HepG2 (cell line): ENCODE data around the gene RHOG. TPM values are rescaled to one million over a fixed set of nuclear protein-coding genes. Genes with fewer than 3 reads are reported as not detected.
A peak's percentile ranks its signal among the peaks of the same experiment; 100 is the strongest.

Experiments
- EP300 ChIP-seq, 3 experiments: sonication (generic) in 1 of 3; formaldehyde crosslinking in 1 of 3; IDR thresholded peaks; 2 replicates each; pipeline versions ENCODE4 v1.5.1 to v1.6.1; 2011 to 2020; ENCODE audit warnings: low read depth in 2 of 3, low read length in 2 of 3, borderline replicate concordance in 1 of 3, improper control_type of control experiment in 1 of 3, mild to moderate bottlenecking in 1 of 3, missing genetic modification reagents in 1 of 3, moderate library complexity in 1 of 3
- ESRRA ChIP-seq: sonication (generic); formaldehyde crosslinking; IDR thresholded peaks from 2 replicates; pipeline ENCODE4 v1.5.1; 2020; ENCODE audit warnings: mild to moderate bottlenecking, low read depth, missing genetic modification reagents
- FOXO1 ChIP-seq: sonication (generic); formaldehyde crosslinking; IDR thresholded peaks from 2 replicates; pipeline ENCODE4 v1.4.0; 2020; ENCODE audit warnings: missing genetic modification reagents
- GATAD2A ChIP-seq: IDR thresholded peaks from 2 replicates; pipeline ENCODE4 v1.6.1; 2016
- GPN1 ChIP-seq: sonication (generic); formaldehyde crosslinking; IDR thresholded peaks from 2 replicates; pipeline ENCODE4 v1.5.1; 2020; ENCODE audit warnings: missing genetic modification reagents, borderline replicate concordance
- GZF1 ChIP-seq: sonication (generic); formaldehyde crosslinking; IDR thresholded peaks from 2 replicates; pipeline ENCODE4 v1.5.1; 2020; ENCODE audit warnings: mild to moderate bottlenecking, missing genetic modification reagents
- KDM5A ChIP-seq: fragments of 200-600 bp; sonication (generic); IDR thresholded peaks from 2 replicates; pipeline ENCODE4 v1.7.0; 2018; ENCODE audit warnings: antibody characterized with exemption, mild to moderate bottlenecking, low read length, borderline replicate concordance
- LCORL ChIP-seq, 2 experiments: fragments of 450-650 bp in 1 of 2; sonication (generic) in 1 of 2; formaldehyde crosslinking in 1 of 2; IDR thresholded peaks; 2 replicates each; pipeline versions ENCODE4 v1.5.0 to v1.6.1; 2017 to 2020; ENCODE audit warnings: antibody characterized with exemption in 1 of 2, missing genetic modification reagents in 1 of 2
- MEIS2 ChIP-seq: sonication (generic); formaldehyde crosslinking; IDR thresholded peaks from 2 replicates; pipeline ENCODE4 v1.9.0; 2021; ENCODE audit warnings: mild to moderate bottlenecking, missing genetic modification reagents
- NFE2 ChIP-seq: sonication (generic); formaldehyde crosslinking; IDR thresholded peaks from 2 replicates; pipeline ENCODE4 v1.4.0; 2020; ENCODE audit warnings: missing genetic modification reagents
- NFIB ChIP-seq: sonication (generic); formaldehyde crosslinking; IDR thresholded peaks from 2 replicates; pipeline ENCODE4 v1.9.0; 2021; ENCODE audit warnings: missing genetic modification reagents, mild to moderate bottlenecking, borderline replicate concordance
- NFIC ChIP-seq: IDR thresholded peaks from 2 replicates; pipeline ENCODE4 v1.6.1; 2012; ENCODE audit warnings: mild to moderate bottlenecking, low read length, inconsistent platforms
- NR2F2 ChIP-seq: IDR thresholded peaks from 2 replicates; pipeline ENCODE4 v1.6.1; 2012; ENCODE audit warnings: low read depth, inconsistent platforms, borderline replicate concordance
- SOX13 ChIP-seq, 3 experiments: fragments of 450-650 bp in 1 of 3; sonication (generic) in 1 of 3; formaldehyde crosslinking in 1 of 3; IDR thresholded peaks in 2 of 3; conservative IDR thresholded peaks in 1 of 3; 2 replicates each; pipeline versions ENCODE4 v1.5.0 to v1.6.1; 2016 to 2020; ENCODE audit warnings: antibody characterized with exemption in 1 of 3, mild to moderate bottlenecking in 1 of 3, missing compliant biosample characterization in 1 of 3, missing genetic modification reagents in 1 of 3, moderate library complexity in 1 of 3
- SOX6 ChIP-seq, 2 experiments: fragments of 450-650 bp in 1 of 2; sonication (generic) in 1 of 2; formaldehyde crosslinking in 1 of 2; IDR thresholded peaks; 2 replicates each; pipeline versions ENCODE4 v1.4.0 to v1.6.1; 2017 to 2020; ENCODE audit warnings: antibody characterized with exemption in 1 of 2, mild to moderate bottlenecking in 1 of 2, missing genetic modification reagents in 1 of 2
- TEAD3 ChIP-seq: optimal IDR thresholded peaks from 2 replicates; pipeline ENCODE3; 2016; ENCODE audit warnings: borderline replicate concordance
- YEATS2 ChIP-seq: sonication (generic); formaldehyde crosslinking; IDR thresholded peaks from 2 replicates; pipeline ENCODE4 v1.4.0; 2020; ENCODE audit warnings: missing genetic modification reagents, borderline replicate concordance
- ZFP1 ChIP-seq: IDR thresholded peaks from 2 replicates; pipeline ENCODE4 v1.6.1; 2016
- ZNF331 ChIP-seq: sonication (generic); formaldehyde crosslinking; IDR thresholded peaks from 2 replicates; pipeline ENCODE4 v1.4.0; 2020; ENCODE audit warnings: missing genetic modification reagents
- polyA plus RNA-seq, 8 experiments: library from polyadenylated mRNA; depleted of rRNA in 3 of 8; stranded (reverse) in 7 of 8; unstranded in 1 of 8; fragments of >200 nt; fragmentation: Illumina TruSeq in 4 of 8; extraction: Trizol in 4 of 8; gene quantifications; 2 replicates each; pipeline versions ENCODE4 v1.2.1 to v1.2.3, GENCODE V29; 2011 to 2016; ENCODE audit warnings: low read depth in 4 of 8, missing spikeins in 1 of 8, mixed read lengths in 1 of 8; ENCODE audit not compliant: insufficient read depth in 1 of 8
- total RNA-seq, 5 experiments: library from RNA; depleted of rRNA; stranded (reverse); fragments of >200 nt; fragmentation: Illumina TruSeq; extraction: Trizol; gene quantifications; 2 replicates each; pipeline ENCODE4 v1.2.3, GENCODE V29; 2016; ENCODE audit warnings: low read depth in 1 of 5
- TF ChIP-seq, protein P1 (sequence below): sonication (generic); formaldehyde crosslinking; IDR thresholded peaks from 2 replicates; pipeline ENCODE4 v1.4.0; 2020; ENCODE audit warnings: mild to moderate bottlenecking, missing genetic modification reagents
- TF ChIP-seq, protein P2 (sequence below): sonication (generic); formaldehyde crosslinking; IDR thresholded peaks from 2 replicates; pipeline ENCODE4 v1.5.0; 2020; ENCODE audit warnings: missing genetic modification reagents
- TF ChIP-seq, protein P3 (sequence below): sonication (generic); formaldehyde crosslinking; IDR thresholded peaks from 2 replicates; pipeline ENCODE4 v1.4.0; 2020; ENCODE audit warnings: missing genetic modification reagents
- TF ChIP-seq, protein P4 (sequence below): sonication (generic); formaldehyde crosslinking; IDR thresholded peaks from 2 replicates; pipeline ENCODE4 v1.8.0; 2022; ENCODE audit warnings: mild to moderate bottlenecking, missing genetic modification reagents, moderate library complexity

Gene RHOG
- total and polyA plus RNA-seq, 2 of the 13 experiments (the other 11 are each of a cell fraction or from before 2014, with no cell fraction given), result 7.7 to 23.4 TPM

DNA sequence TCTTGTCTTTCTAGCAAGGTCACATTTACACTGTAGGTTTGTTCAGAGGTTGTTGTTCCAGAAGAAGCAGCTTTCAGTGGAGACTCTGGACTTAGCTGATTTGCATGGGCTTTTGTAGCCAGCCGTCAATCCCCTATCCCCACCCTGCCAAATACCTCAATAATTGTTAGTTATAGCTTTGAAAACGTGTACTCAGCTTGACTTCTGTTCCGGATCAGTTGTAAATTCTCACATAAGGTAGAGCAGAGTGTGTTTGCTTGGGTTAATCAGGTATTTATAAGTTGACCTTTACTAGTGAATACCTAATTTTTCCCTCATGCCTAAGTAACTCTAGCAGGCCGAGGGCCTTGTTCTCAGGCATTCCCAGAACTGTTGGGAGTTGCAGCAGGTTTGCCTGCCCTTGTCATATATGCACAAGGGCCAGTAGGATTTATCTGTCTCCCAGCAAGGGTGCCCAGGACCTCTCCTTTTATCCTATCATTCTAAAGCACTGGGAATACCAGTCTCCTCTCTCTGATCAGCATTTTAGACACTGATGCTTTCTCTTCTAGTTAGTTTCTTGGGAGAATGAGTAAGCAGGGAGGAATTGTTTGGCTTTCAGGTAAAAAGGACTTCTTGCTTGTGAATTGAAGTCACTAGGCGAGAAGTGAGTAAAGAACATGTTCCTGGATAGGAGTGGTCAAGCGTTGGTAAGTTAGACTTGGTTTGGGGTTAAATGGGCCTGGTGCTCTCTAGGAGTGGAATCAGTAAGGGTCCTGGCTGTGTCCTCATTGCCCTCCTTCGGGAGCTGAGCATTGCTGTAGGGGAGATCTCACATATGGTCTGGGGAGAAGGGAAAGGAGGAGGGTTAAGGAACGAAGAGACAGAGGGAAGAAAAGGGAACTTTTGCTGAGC, 36.9 kb upstream of the RHOG start (continued):
- TF ChIP-seq GZF1, result no peak
- TF ChIP-seq SOX6 (IDR thresholded peaks at IDR 0.05), result no peak
- peak; percentile 50; the same call in 1 of the 2 replicates for TF ChIP-seq SOX6 (CRISPR knock-in tag; IDR thresholded peaks at IDR 0.05)
- peak; percentile 25; the same call in 1 of the 2 replicates for TF ChIP-seq GATAD2A (CRISPR knock-in tag)
- no peak for TF ChIP-seq YEATS2 (CRISPR knock-in tag)
- peak; percentile 53; the same call in 1 of the 2 replicates for TF ChIP-seq NR2F2
- 0 out of 2 replicates have a peak, but pooled peaks have one; percentile 51 for TF ChIP-seq ESRRA (CRISPR knock-in tag)
- peak; percentile 35; the same call in 1 of the 2 replicates for TF ChIP-seq FOXO1 (CRISPR knock-in tag)
- 0 out of 2 replicates have a peak, but pooled peaks have one; percentile 25 for TF ChIP-seq MEIS2
- TF ChIP-seq ZNF331 (CRISPR knock-in tag), result 0 out of 2 replicates have a peak, but pooled peaks have one; percentile 10
- TF ChIP-seq NFIC, result 0 out of 2 replicates have a peak, but pooled peaks have one; percentile 30
- TF ChIP-seq, protein P1, sequence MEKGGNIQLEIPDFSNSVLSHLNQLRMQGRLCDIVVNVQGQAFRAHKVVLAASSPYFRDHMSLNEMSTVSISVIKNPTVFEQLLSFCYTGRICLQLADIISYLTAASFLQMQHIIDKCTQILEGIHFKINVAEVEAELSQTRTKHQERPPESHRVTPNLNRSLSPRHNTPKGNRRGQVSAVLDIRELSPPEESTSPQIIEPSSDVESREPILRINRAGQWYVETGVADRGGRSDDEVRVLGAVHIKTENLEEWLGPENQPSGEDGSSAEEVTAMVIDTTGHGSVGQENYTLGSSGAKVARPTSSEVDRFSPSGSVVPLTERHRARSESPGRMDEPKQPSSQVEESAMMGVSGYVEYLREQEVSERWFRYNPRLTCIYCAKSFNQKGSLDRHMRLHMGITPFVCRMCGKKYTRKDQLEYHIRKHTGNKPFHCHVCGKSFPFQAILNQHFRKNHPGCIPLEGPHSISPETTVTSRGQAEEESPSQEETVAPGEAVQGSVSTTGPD, result no peak
- no peak for TF ChIP-seq GPN1 (CRISPR knock-in tag)
- no peak for TF ChIP-seq KDM5A
- TF ChIP-seq NFE2, result no peak
- peak; percentile 100 for TF ChIP-seq ZFP1 (CRISPR knock-in tag)
- TF ChIP-seq TEAD3 (CRISPR knock-in tag), result peak; percentile 50
- TF ChIP-seq, protein P2, sequence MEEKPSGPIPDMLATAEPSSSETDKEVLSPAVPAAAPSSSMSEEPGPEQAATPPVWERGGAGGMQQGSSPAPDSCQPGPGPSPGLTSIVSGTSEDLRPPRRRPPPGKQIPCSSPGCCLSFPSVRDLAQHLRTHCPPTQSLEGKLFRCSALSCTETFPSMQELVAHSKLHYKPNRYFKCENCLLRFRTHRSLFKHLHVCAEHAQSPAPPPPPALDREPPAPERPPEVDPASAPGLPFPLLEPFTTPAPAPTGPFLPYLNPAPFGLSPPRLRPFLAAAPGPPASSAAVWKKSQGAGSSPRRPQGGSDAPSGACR (CRISPR knock-in tag), result no peak
- no peak for TF ChIP-seq SOX13 (IDR thresholded peaks at IDR 0.05)
- peak in 1 of 2 experiments; percentile 58; a peak in 1 of 4 replicates for TF ChIP-seq SOX13 (CRISPR knock-in tag; conservative IDR thresholded peaks at IDR 0.05 in 1 of 2, IDR thresholded peaks at IDR 0.05 in 1 of 2)
- no peak for TF ChIP-seq LCORL (IDR thresholded peaks at IDR 0.05)
- TF ChIP-seq LCORL (CRISPR knock-in tag; IDR thresholded peaks at IDR 0.05), result 0 out of 2 replicates have a peak, but pooled peaks have one; percentile 26
- TF ChIP-seq NFIB (CRISPR knock-in tag), result no peak
- 0 out of 4 replicates have a peak, but pooled peaks of 1 of the 2 experiments have one; percentile 24 for TF ChIP-seq EP300 (IDR thresholded peaks at IDR 0.05; ENCODE audit: low read depth in 2 of 2, low read length in 2 of 2)
- TF ChIP-seq EP300 (CRISPR knock-in tag; IDR thresholded peaks at IDR 0.05; ENCODE audit: borderline replicate concordance), result no peak
- TF ChIP-seq, protein P3, sequence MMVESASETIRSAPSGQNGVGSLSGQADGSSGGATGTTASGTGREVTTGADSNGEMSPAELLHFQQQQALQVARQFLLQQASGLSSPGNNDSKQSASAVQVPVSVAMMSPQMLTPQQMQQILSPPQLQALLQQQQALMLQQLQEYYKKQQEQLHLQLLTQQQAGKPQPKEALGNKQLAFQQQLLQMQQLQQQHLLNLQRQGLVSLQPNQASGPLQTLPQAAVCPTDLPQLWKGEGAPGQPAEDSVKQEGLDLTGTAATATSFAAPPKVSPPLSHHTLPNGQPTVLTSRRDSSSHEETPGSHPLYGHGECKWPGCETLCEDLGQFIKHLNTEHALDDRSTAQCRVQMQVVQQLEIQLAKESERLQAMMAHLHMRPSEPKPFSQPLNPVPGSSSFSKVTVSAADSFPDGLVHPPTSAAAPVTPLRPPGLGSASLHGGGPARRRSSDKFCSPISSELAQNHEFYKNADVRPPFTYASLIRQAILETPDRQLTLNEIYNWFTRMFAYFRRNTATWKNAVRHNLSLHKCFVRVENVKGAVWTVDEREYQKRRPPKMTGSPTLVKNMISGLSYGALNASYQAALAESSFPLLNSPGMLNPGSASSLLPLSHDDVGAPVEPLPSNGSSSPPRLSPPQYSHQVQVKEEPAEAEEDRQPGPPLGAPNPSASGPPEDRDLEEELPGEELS, result peak; percentile 25; the same call in 1 of the 2 replicates
- TF ChIP-seq, protein P4, sequence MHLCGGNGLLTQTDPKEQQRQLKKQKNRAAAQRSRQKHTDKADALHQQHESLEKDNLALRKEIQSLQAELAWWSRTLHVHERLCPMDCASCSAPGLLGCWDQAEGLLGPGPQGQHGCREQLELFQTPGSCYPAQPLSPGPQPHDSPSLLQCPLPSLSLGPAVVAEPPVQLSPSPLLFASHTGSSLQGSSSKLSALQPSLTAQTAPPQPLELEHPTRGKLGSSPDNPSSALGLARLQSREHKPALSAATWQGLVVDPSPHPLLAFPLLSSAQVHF, result no peak
